Testis (tissue), 2 donors: ENCODE measurements around the gene THEMIS.

Source experiments
- POLR2A ChIP-seq: fragments of 450-650 bp; IDR thresholded peaks from one replicate; pipeline ENCODE4 v1.6.1; 2017; ENCODE audit warnings: antibody characterized with exemption, mild to moderate bottlenecking, moderate library complexity
- TF ChIP-seq, protein P1 (sequence below), 3 experiments: fragments of 450-650 bp in 2 of 3; fragments of 200-600 bp in 1 of 3; sonication (generic) in 1 of 3; IDR thresholded peaks; one replicate each; pipeline ENCODE4 v1.5.1; 2016 to 2019; ENCODE audit warnings: antibody characterized with exemption in 3 of 3, mild to moderate bottlenecking in 2 of 3, moderate library complexity in 1 of 3

GRCh38 chr6:127858727-127859391 is 42.0 kb downstream of the THEMIS start:
- TF ChIP-seq, protein P1, sequence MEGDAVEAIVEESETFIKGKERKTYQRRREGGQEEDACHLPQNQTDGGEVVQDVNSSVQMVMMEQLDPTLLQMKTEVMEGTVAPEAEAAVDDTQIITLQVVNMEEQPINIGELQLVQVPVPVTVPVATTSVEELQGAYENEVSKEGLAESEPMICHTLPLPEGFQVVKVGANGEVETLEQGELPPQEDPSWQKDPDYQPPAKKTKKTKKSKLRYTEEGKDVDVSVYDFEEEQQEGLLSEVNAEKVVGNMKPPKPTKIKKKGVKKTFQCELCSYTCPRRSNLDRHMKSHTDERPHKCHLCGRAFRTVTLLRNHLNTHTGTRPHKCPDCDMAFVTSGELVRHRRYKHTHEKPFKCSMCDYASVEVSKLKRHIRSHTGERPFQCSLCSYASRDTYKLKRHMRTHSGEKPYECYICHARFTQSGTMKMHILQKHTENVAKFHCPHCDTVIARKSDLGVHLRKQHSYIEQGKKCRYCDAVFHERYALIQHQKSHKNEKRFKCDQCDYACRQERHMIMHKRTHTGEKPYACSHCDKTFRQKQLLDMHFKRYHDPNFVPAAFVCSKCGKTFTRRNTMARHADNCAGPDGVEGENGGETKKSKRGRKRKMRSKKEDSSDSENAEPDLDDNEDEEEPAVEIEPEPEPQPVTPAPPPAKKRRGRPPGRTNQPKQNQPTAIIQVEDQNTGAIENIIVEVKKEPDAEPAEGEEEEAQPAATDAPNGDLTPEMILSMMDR (IDR thresholded peaks at IDR 0.05) = no peak
- TF ChIP-seq POLR2A = no peak
